H9 (cell line): Measurements from ENCODE around the gene OXER1. TPM values are rescaled to one million over a fixed set of nuclear protein-coding genes. Genes with fewer than 3 reads are reported as not detected.
"Not testable (repeated sequence)": the region's sequence is repeated elsewhere in the genome, so short reads cannot be mapped to it uniquely, and the experiment has no call there.

Source experiments
- DNase-seq: peaks from one replicate; pipeline ENCODE4 v3.0.0-alpha.2; 2017
- H2AFZ ChIP-seq: one replicate; pipeline ENCODE4 v1.6.1; 2013; ENCODE audit warnings: mild to moderate bottlenecking, low read length, control low read depth, moderate library complexity
- H2AK5ac ChIP-seq: 2 replicates; pipeline ENCODE4 v1.6.1; 2013; ENCODE audit warnings: low read length, control low read depth, mixed read lengths; ENCODE audit not compliant: insufficient read length
- H2BK120ac ChIP-seq: one replicate; pipeline ENCODE4 v1.6.1; 2013; ENCODE audit warnings: low read depth, mild to moderate bottlenecking, low read length, control low read depth, inconsistent platforms; ENCODE audit not compliant: poor library complexity, severe bottlenecking
- H2BK12ac ChIP-seq: 2 replicates; pipeline ENCODE4 v1.6.1; 2013; ENCODE audit warnings: low read length, control low read depth, mixed read lengths, low read depth; ENCODE audit not compliant: insufficient read length
- H2BK15ac ChIP-seq: 2 replicates; pipeline ENCODE4 v1.6.1; 2013; ENCODE audit warnings: low read depth, low read length, control low read depth
- H2BK20ac ChIP-seq: one replicate; pipeline ENCODE4 v1.6.1; 2013; ENCODE audit warnings: low read depth, mild to moderate bottlenecking, low read length, control low read depth, inconsistent platforms; ENCODE audit not compliant: poor library complexity, severe bottlenecking
- H2BK5ac ChIP-seq: 2 replicates; pipeline ENCODE4 v1.6.1; 2013; ENCODE audit warnings: low read length, control low read depth, mixed read lengths; ENCODE audit not compliant: insufficient read length
- H3K14ac ChIP-seq: 2 replicates; pipeline ENCODE4 v1.6.1; 2013; ENCODE audit warnings: low read length, control low read depth; ENCODE audit not compliant: insufficient read depth
- H3K18ac ChIP-seq: 2 replicates; pipeline ENCODE4 v1.6.1; 2013; ENCODE audit warnings: low read depth, mild to moderate bottlenecking, mixed read lengths, low read length, control low read depth; ENCODE audit not compliant: insufficient read length
- H3K23ac ChIP-seq: 2 replicates; pipeline ENCODE4 v1.6.1; 2013; ENCODE audit warnings: low read length, control low read depth, mixed read lengths, low read depth; ENCODE audit not compliant: insufficient read length
- H3K23me2 ChIP-seq: 2 replicates; pipeline ENCODE4 v1.6.1; 2013; ENCODE audit warnings: low read depth, mild to moderate bottlenecking, mixed read lengths, low read length, control low read depth; ENCODE audit not compliant: insufficient read length, poor library complexity, severe bottlenecking
- H3K27ac ChIP-seq: 2 replicates; pipeline ENCODE4 v1.5.1; 2013; ENCODE audit warnings: low read length, control low read depth, mixed read lengths, low read depth; ENCODE audit not compliant: insufficient read length
- H3K27me3 ChIP-seq: 2 replicates; pipeline ENCODE4 v1.6.1; 2013; ENCODE audit warnings: low read length, control low read depth, inconsistent platforms; ENCODE audit not compliant: insufficient read depth
- H3K4ac ChIP-seq: 2 replicates; pipeline ENCODE4 v1.6.1; 2013; ENCODE audit warnings: low read depth, mild to moderate bottlenecking, control low read depth, inconsistent platforms, low read length, moderate library complexity
- H3K4me1 ChIP-seq: 2 replicates; pipeline ENCODE4 v1.6.1; 2013; ENCODE audit warnings: low read length, control low read depth, inconsistent platforms; ENCODE audit not compliant: insufficient read depth
- H3K4me2 ChIP-seq: 2 replicates; pipeline ENCODE4 v1.6.1; 2013; ENCODE audit warnings: low read length, control low read depth, mixed read lengths; ENCODE audit not compliant: insufficient read length, insufficient read depth
- H3K56ac ChIP-seq: 2 replicates; pipeline ENCODE4 v1.6.1; 2013; ENCODE audit warnings: low read depth, mild to moderate bottlenecking, mixed read lengths, low read length, control low read depth; ENCODE audit not compliant: insufficient read length
- H3K79me1 ChIP-seq: 2 replicates; pipeline ENCODE4 v1.6.1; 2013; ENCODE audit warnings: low read depth, mild to moderate bottlenecking, moderate library complexity, low read length, control low read depth, inconsistent platforms; ENCODE audit not compliant: insufficient read depth, poor library complexity, severe bottlenecking
- H3K79me2 ChIP-seq: 2 replicates; pipeline ENCODE4 v1.6.1; 2013; ENCODE audit warnings: low read length, control low read depth, inconsistent platforms; ENCODE audit not compliant: insufficient read depth
- H3K9ac ChIP-seq: 2 replicates; pipeline ENCODE4 v1.6.1; 2013; ENCODE audit warnings: low read length, control low read depth, mixed read lengths; ENCODE audit not compliant: insufficient read length; ENCODE audit errors: extremely low read depth
- H3K9me3 ChIP-seq: one replicate; pipeline ENCODE4 v1.6.1; 2013; ENCODE audit warnings: low read depth, low read length, inconsistent platforms; ENCODE audit not compliant: control insufficient read depth
- H3T11ph ChIP-seq: one replicate; pipeline ENCODE4 v1.6.1; 2013; ENCODE audit warnings: mild to moderate bottlenecking, low read length, control low read depth, inconsistent platforms
- H4K20me1 ChIP-seq: one replicate; pipeline ENCODE4 v1.6.1; 2013; ENCODE audit not compliant: control insufficient read depth, insufficient read length, insufficient read depth
- H4K5ac ChIP-seq: 2 replicates; pipeline ENCODE4 v1.6.1; 2013; ENCODE audit warnings: low read depth, mild to moderate bottlenecking, mixed read lengths, low read length, control low read depth; ENCODE audit not compliant: insufficient read length
- H4K8ac ChIP-seq: replicated peaks from 2 replicates; pipeline ENCODE4 v1.6.1; 2013; ENCODE audit warnings: low read length, control low read depth, mixed read lengths, low read depth; ENCODE audit not compliant: insufficient read length
- H4K91ac ChIP-seq: 2 replicates; pipeline ENCODE4 v1.6.1; 2013; ENCODE audit warnings: low read depth, mild to moderate bottlenecking, moderate library complexity, mixed read lengths, low read length, control low read depth; ENCODE audit not compliant: insufficient read length
- H3K27ac Mint-ChIP-seq, 3 experiments: 2 replicates in 2 of 3; 3 replicates in 1 of 3; pipeline ENCODE4 v1.8.0; 2020 to 2021; ENCODE audit warnings: mixed read lengths in 3 of 3, mild to moderate bottlenecking in 1 of 3, moderate library complexity in 1 of 3
- H3K27me3 Mint-ChIP-seq: 2 replicates; pipeline ENCODE4 v1.8.0; 2021; ENCODE audit warnings: low read depth, mild to moderate bottlenecking, moderate library complexity, mixed read lengths
- H3K36me3 Mint-ChIP-seq, 3 experiments: 2 replicates in 2 of 3; 3 replicates in 1 of 3; pipeline ENCODE4 v1.8.0; 2020 to 2021; ENCODE audit warnings: low read depth in 3 of 3, mixed read lengths in 3 of 3; ENCODE audit not compliant: insufficient read depth in 1 of 3
- H3K4me1 Mint-ChIP-seq, 2 experiments: 2 replicates each; pipeline ENCODE4 v1.8.0; 2020; ENCODE audit warnings: mixed read lengths in 2 of 2
- H3K4me3 Mint-ChIP-seq, 2 experiments: 2 replicates in 1 of 2; 3 replicates in 1 of 2; pipeline ENCODE4 v1.8.0; 2020 to 2021; ENCODE audit warnings: mild to moderate bottlenecking in 2 of 2, mixed read lengths in 2 of 2, moderate library complexity in 1 of 2
- H3K9me3 Mint-ChIP-seq, 2 experiments: 2 replicates in 1 of 2; 3 replicates in 1 of 2; pipeline ENCODE4 v1.8.0; 2020; ENCODE audit warnings: mild to moderate bottlenecking in 2 of 2, mixed read lengths in 2 of 2, moderate library complexity in 1 of 2
- WGBS: extraction: QIAGEN DNeasy Blood & Tissue Kit; methylation state at CpG from one replicate; pipeline ENCODE4 v1.1.7; 2013; ENCODE audit warnings: missing lambda C conversion rate, low lambda C conversion rate, mixed read lengths; ENCODE audit not compliant: insufficient read length; ENCODE audit errors: extremely low coverage; 5-methylcytosine and 5-hydroxymethylcytosine counted together
- total RNA-seq: library from RNA; stranded (reverse); gene quantifications from 2 replicates; pipeline ENCODE4 v1.2.1, GENCODE V29; 2021
- TF ChIP-seq, protein P1 (sequence below): fragments of 200-600 bp; sonication (generic); conservative IDR thresholded peaks from 3 replicates; pipeline ENCODE4 v1.8.0; 2021; ENCODE audit warnings: antibody characterized with exemption, mild to moderate bottlenecking

The OXER1 gene
- total RNA-seq, 1 experiment from 2014 or later: 1.6 TPM

- no peaks in the 10 kb centered on the region for H3K4me1 ChIP-seq
- H3K23me2 ChIP-seq: no peaks in the 10 kb centered on the region
- H2BK120ac ChIP-seq: no peak overlapping the region
- no peaks in the 10 kb centered on the region for H3K9me3 ChIP-seq
- Mint-ChIP-seq H3K9me3 (peaks cover 10 to 26% of the 10 kb centered on the region in 2 experiments), H3K27me3 (no peaks in the 10 kb centered on the region; the same call in 1 of the 2 replicates), H3K4me3 (no peak overlapping the region), H3K27ac (no peak overlapping the region), H3K36me3 (peaks cover 45 to 52% (median 47%) of the 10 kb centered on the region in 3 experiments), H3K4me1 (peaks cover 15 to 16% of the 10 kb centered on the region in 2 experiments)
- no peak overlapping the region for H2BK5ac ChIP-seq
- no peak overlapping the region for H3K18ac ChIP-seq
- no peak overlapping the region for H3K9ac ChIP-seq
- no peaks in the 10 kb centered on the region for H3K27me3 ChIP-seq
- no peak overlapping the region for H4K91ac ChIP-seq
- no peak overlapping the region for H3K56ac ChIP-seq
- H4K5ac ChIP-seq: no peak overlapping the region
- WGBS: no CpG with 5 or more reads among the region's 1 CpG
- H3K23ac ChIP-seq: no peak overlapping the region
- no peak overlapping the region for H2BK12ac ChIP-seq
- H3K79me2 ChIP-seq: no peaks in the 10 kb centered on the region
- no peak for DNase-seq
- no peak overlapping the region for H4K8ac ChIP-seq
- no peak overlapping the region for H3T11ph ChIP-seq
- H3K79me1 ChIP-seq: no peaks in the 10 kb centered on the region
- no peak overlapping the region for H2AK5ac ChIP-seq
- H3K4ac ChIP-seq: no peak overlapping the region
- no peak overlapping the region for H2AFZ ChIP-seq
- TF ChIP-seq, protein P1, sequence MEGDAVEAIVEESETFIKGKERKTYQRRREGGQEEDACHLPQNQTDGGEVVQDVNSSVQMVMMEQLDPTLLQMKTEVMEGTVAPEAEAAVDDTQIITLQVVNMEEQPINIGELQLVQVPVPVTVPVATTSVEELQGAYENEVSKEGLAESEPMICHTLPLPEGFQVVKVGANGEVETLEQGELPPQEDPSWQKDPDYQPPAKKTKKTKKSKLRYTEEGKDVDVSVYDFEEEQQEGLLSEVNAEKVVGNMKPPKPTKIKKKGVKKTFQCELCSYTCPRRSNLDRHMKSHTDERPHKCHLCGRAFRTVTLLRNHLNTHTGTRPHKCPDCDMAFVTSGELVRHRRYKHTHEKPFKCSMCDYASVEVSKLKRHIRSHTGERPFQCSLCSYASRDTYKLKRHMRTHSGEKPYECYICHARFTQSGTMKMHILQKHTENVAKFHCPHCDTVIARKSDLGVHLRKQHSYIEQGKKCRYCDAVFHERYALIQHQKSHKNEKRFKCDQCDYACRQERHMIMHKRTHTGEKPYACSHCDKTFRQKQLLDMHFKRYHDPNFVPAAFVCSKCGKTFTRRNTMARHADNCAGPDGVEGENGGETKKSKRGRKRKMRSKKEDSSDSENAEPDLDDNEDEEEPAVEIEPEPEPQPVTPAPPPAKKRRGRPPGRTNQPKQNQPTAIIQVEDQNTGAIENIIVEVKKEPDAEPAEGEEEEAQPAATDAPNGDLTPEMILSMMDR: no peak
- no peak overlapping the region for H3K4me2 ChIP-seq
- H3K14ac ChIP-seq: no peak overlapping the region
- H2BK20ac ChIP-seq: no peak overlapping the region
- H4K20me1 ChIP-seq: no peaks in the 10 kb centered on the region
- no peak overlapping the region for H3K27ac ChIP-seq
- H2BK15ac ChIP-seq: no peak overlapping the region
Observed at GRCh38 chr2:42733852-42734251, 30.1 kb downstream of the OXER1 start.

DNA sequence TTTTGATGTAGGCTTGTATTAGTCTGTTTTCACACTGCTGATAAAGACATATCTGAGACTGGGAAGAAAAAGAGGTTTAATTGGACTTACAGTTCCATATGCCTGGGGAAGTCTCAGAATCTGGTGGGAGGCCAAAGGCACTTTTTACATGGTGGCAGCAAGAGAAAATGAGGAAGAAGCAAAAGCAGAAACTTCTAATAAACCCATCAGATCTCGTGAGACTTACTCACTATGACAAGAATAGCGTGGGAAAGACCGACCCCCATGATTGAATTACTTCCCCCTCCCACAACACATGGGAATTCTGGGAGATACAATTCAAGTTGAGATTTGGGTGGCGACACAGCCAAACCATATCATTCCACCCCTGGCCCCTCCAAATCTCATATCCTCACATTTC is 32.6 kb downstream of the OXER1 start:
- not testable (repeated sequence) for H3K27ac Mint-ChIP-seq, H3K4me1 ChIP-seq, H2BK5ac ChIP-seq, H3K4ac ChIP-seq, H3K23ac ChIP-seq, H4K91ac ChIP-seq, H3K79me1 ChIP-seq, H3K27me3 ChIP-seq, H2BK120ac ChIP-seq, H3K56ac ChIP-seq, H3K9ac ChIP-seq, H2AFZ ChIP-seq, H3K4me3 Mint-ChIP-seq, H3T11ph ChIP-seq, H2BK12ac ChIP-seq, H3K27ac ChIP-seq, H4K20me1 ChIP-seq, H2BK20ac ChIP-seq, H2AK5ac ChIP-seq, H3K14ac ChIP-seq, H4K8ac ChIP-seq, H4K5ac ChIP-seq, H3K23me2 ChIP-seq, H3K4me1 Mint-ChIP-seq, H3K4me2 ChIP-seq, H2BK15ac ChIP-seq, H3K9me3 ChIP-seq, H3K27me3 Mint-ChIP-seq, H3K79me2 ChIP-seq, DNase-seq, H3K18ac ChIP-seq
- WGBS: no CpG with 5 or more reads among the region's 4 CpGs
- H3K9me3 Mint-ChIP-seq: peaks cover 10 to 29% of the 10 kb centered on the region in 2 experiments
- peaks cover 41 to 52% (median 44%) of the 10 kb centered on the region in 3 experiments for H3K36me3 Mint-ChIP-seq
